HEK293 (cell line): ENCODE measurements around the gene TMEM123.

Experiments used
- ZNF239 ChIP-seq: fragments of 450-650 bp; formaldehyde crosslinking; IDR thresholded peaks from 2 replicates; pipeline ENCODE4 v1.5.1; 2016; ENCODE audit warnings: missing biosample characterization, missing genetic modification characterization
- ZNF792 ChIP-seq: fragments of 450-650 bp; formaldehyde crosslinking; IDR thresholded peaks from 2 replicates; pipeline ENCODE4 v1.5.1; 2016; ENCODE audit warnings: missing biosample characterization, missing genetic modification characterization
- TF ChIP-seq, protein P1 (sequence below): fragments of 450-650 bp; formaldehyde crosslinking; IDR thresholded peaks from 2 replicates; pipeline ENCODE4 v1.5.1; 2016; ENCODE audit warnings: missing biosample characterization, missing genetic modification characterization

DNA sequence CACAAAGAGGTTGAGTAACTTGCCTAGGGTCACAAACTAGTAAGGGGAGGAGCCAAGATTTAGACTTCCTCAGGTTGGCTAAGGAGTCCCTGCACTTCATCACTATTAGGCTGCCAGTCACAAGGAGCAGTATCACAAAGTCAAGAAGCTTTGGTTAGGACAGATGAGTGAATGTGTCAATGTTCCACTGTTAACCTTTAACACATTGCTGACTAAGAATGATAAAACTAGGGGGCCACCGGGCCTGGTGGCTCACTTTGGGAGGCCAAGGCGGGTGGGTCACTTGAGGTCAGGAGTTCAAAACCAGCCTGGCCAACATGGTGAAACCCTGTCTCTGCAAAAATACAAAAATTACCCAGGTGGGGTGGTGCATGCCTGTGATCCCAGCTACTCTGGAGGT lies 32.0 kb downstream of the TMEM123 start:
- TF ChIP-seq, protein P1, sequence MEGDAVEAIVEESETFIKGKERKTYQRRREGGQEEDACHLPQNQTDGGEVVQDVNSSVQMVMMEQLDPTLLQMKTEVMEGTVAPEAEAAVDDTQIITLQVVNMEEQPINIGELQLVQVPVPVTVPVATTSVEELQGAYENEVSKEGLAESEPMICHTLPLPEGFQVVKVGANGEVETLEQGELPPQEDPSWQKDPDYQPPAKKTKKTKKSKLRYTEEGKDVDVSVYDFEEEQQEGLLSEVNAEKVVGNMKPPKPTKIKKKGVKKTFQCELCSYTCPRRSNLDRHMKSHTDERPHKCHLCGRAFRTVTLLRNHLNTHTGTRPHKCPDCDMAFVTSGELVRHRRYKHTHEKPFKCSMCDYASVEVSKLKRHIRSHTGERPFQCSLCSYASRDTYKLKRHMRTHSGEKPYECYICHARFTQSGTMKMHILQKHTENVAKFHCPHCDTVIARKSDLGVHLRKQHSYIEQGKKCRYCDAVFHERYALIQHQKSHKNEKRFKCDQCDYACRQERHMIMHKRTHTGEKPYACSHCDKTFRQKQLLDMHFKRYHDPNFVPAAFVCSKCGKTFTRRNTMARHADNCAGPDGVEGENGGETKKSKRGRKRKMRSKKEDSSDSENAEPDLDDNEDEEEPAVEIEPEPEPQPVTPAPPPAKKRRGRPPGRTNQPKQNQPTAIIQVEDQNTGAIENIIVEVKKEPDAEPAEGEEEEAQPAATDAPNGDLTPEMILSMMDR (tag by site-specific recombination): no peak
- TF ChIP-seq ZNF792 (tag by site-specific recombination) (no peak), ZNF239 (tag by site-specific recombination) (no peak)
